ENCODE measurements around the gene IGF2BP1.
"Not testable (repeated sequence)": the region's sequence is repeated elsewhere in the genome, so short reads cannot be mapped to it uniquely, and the experiment has no call there.

Gene IGF2BP1

DNA sequence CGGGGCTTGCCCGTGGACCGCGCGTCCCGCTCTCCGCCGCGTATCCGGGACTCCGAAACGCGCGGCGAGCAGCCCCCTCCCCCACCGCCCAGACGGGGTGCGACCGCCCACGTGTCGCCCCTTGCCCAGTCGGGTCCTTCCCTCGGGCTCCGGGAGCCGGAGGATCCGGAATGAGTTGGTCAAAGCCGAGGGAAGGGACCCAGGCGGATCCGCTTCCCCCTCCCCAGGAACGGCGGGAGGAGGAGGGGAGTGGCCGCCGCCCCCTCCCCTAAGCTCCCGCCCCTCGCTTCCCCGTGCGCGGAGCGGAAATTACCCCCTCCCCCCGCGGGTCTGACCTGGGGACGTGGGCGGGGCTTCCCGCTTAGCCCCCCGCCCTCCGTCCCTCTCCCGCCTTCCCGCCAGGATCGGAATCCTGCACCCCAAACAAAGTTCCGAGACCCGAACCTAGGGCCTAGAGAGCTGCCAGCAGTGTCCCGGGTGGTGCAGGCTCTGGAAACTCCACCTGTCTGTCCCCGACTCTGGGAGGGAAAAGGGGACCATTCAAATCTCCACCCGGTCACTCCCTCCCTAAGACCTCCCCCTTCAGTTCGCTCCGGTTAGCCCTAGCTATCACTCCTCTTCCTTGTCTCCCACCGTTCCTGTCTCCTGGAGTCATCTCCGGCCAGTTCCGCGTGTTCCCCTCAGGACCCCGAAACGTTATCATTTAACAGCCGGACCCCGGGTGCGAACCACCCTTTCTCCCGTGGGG, 1.0 kb upstream of the IGF2BP1 start:
- no peak for DNase-seq

GRCh38 chr17:48996722-48997102, 473 bp upstream of the IGF2BP1 start:
- no peak for DNase-seq

- no peak for DNase-seq
Observed at GRCh38 chr17:48997827-48998586, 822 bp downstream of the IGF2BP1 start.

- DNase-seq = no peak
Observed at GRCh38 chr17:48998587-48999440, 1.6 kb downstream of the IGF2BP1 start.

GRCh38 chr17:49000943-49001342, 3.8 kb downstream of the IGF2BP1 start:
- no peak for DNase-seq

DNA sequence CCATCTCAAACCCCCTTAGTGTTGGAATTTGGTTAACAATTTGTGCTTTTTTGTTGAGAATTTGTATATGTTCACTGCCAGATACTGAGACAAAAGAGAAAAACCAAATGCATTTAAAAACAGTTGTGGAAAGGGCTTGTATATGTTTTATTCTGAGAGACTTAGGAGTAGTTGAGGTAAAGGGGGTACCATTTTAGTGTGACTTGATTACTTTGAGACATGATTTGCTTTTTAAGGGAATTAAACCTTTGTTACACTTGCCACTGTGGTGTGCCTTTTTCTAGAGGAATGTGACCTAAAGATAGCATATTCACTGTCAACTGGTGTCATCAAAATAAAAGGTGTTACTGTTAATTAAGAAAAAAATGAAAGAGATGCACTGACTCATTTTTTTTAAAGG, 4.5 kb downstream of the IGF2BP1 start:
- no peak for DNase-seq

- DNase-seq = no peak
Observed at GRCh38 chr17:49002331-49002730, 5.1 kb downstream of the IGF2BP1 start.

- DNase-seq = no peak
Observed at GRCh38 chr17:49002766-49003165, 5.6 kb downstream of the IGF2BP1 start.

DNA sequence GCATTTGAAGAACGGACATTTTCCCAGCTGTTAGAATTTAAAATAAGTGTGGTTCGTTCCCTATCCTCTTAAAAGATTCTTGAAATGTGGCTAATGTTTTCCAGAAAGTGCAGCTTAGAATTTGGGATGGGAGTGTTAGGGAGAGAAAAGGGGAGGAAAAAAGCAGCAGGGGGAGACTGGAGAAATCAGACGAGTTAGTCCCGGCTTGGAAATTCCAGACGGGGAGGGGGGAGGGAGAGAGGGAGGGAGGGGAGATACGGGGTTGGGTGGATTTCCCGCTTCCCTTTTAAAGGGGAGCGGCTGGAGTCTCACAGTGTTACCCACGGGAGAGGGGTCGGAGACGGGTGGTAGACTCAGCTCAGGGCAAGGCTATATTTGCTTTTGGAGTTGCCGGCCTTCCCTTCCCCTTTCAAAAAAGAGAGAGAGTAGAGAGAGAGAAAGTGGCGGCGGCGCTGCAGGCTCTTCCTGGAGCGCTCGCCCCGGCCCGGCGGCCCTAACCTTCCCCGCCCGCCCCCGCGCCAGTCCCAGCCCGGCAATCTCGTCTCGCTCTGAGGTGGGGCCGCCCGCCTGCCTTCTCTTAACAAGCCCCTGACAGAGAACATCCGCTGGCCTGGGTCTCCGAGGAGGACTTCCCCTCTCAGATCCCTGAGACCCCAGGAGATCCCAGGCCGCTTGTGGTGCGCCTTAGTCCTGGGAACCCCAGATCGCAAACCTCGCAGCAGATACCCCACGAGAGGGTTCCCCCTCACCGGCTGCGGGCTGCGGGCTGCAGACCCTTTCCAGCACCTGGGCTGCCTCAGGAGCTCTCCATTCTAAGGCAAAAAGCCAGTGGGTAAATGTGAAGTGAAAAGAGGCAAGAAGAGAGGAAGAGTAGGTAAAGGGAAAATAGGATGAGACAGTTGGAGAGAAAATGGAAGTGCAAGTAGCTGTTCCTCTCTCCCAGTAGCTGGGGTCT, 6.6 kb downstream of the IGF2BP1 start:
- DNase-seq = no peak

DNA sequence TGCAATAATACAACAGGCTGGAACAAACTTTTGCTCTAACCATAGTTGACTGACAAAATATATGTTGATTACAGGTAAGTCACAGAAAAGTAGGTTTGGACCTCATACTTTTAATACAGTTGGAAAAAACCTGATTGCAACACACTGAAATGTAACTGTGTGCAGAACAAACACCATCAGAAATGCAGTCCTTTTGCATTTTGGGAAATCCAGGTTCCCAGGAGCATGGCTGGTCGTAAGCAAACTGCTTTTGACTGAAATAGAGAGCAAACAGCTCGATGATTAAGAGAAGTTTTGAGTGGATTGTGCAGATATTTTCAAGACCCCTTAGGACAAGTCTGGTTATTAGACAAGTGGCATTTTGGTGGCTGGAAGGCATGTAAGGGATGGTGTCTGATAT, 8.0 kb downstream of the IGF2BP1 start:
- DNase-seq = no peak

GRCh38 chr17:49008908-49009307, 11.7 kb downstream of the IGF2BP1 start:
- DNase-seq = not testable (repeated sequence)

- no peak for DNase-seq
Observed at GRCh38 chr17:49012769-49013255, 15.6 kb downstream of the IGF2BP1 start.

DNA sequence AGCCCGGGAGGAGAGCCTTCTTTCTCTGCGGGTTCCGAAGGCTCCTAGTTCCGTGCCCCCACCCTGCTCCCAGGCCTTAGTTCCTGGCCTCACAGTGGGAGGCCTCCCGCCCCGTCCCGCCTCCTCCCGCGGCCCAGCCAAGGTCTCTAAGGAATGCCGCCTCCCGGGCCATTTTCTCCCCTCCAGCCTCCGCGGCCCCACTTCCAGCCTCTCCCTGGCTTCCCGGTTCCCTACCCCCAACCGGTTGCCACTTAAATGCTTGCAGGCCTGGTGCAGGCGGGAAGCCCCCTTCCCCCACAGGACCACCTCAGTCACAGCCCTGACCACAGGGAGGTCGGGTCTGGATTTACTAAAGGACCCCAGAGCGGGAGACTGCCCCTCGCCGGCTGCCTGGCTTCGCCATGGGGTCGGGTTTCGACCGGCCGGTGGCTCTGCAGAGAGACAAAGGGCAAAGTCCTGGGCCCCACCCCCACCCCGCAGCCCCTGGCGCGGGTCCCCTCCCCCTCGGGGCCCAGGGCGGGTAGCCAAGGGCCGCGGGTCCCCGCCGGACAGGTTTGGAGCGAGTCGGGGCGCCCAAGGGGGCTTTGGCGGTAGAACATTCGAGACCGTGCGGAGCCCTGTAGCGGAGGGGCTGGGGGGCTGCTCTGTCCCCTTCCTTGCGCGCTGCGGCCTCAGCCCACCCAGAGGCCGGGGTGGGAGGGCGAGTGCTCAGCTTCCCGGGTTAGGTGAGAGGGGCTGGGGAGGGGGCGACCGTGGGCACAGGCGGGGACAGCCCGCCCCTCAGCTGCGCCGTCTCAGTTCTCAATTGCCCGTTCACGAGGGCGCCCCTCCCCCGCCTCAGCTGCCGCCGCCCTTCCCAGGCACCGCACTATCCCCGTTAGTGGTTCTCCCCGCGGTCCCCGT, 16.4 kb downstream of the IGF2BP1 start:
- no peak for DNase-seq

GRCh38 chr17:49015179-49015923, 18.2 kb downstream of the IGF2BP1 start:
- no peak for DNase-seq

DNA sequence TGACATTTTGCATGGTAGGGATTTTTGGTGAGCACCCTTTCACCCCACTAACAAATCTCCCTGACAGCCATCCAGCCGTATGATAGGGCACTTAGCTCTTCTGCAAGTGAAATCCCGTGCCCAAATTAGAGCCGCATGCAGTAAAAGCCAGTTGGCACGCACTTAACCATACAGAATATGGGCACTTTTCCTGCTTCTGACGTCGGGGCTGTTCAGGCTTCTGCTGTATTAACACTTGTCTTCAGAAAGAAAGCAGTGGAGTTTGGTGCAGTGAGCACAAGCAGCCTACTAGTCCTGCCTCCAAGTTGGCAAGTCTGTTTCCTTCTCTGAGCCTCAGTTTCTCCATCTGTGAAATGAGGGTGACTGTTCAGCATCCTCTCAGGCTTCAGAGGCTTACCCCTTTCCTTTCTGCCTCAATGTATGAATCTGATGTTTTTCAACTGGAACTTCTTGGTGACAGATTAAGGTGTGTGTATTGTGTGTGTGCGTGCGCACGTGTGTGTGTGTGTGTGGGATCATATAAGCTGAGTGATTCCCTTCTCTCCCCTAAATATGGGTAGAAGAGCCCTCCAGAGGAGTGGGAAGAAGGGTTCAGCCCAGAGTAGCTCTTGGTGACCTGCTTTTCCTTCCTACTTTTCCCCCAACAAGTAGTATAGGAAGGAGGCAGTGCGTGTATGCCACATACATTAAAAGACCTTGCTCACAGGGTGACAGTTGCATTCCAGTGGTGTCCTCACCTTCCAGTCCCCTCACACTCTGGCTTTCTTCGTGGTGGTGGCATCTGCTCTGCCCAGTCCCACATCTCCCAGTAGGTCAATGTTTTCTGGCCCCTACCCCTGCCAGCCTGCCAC, 19.0 kb downstream of the IGF2BP1 start:
- DNase-seq = no peak

GRCh38 chr17:49016775-49017463, 19.7 kb downstream of the IGF2BP1 start:
- no peak for DNase-seq

GRCh38 chr17:49018116-49018612, 21.0 kb downstream of the IGF2BP1 start:
- no peak for DNase-seq

DNA sequence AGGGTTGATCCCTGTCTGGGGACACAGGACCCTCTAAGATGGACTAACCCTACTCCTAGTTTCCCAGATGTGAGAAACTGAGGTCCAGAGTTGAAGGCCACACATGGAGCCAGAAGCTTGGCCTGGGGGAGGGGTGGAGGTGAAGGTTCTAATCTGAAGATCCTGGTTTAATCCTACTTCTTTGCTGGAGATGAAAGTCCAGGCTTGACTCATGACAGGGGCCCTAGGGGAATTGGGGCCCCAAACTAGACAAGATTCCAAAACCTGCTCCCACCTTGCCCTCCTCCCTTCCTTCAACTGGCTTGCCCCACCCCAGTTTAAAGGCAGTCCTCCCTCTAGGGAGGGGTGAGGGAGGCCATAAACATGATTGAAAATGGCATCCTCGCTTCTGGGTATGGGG, 21.6 kb downstream of the IGF2BP1 start:
- no peak for DNase-seq

Data from NCI-H2227 treated with DMSO at 0.1 percent for 48 hours (cell line).